Activated CD4-positive, CD25-positive, alpha-beta regulatory T cell treated with anti-CD3 and anti-CD28 coated beads, Interleukin-2, amount 50 U/mL, for 72 hours (primary cell): ENCODE data around the gene SPATA13.
"Not testable (repeated sequence)": the region's sequence is repeated elsewhere in the genome, so short reads cannot be mapped to it uniquely, and the experiment has no call there.

Source experiments
- DNase-seq: peaks from one replicate; pipeline ENCODE4 v3.0.0; 2021

The SPATA13 gene

DNA sequence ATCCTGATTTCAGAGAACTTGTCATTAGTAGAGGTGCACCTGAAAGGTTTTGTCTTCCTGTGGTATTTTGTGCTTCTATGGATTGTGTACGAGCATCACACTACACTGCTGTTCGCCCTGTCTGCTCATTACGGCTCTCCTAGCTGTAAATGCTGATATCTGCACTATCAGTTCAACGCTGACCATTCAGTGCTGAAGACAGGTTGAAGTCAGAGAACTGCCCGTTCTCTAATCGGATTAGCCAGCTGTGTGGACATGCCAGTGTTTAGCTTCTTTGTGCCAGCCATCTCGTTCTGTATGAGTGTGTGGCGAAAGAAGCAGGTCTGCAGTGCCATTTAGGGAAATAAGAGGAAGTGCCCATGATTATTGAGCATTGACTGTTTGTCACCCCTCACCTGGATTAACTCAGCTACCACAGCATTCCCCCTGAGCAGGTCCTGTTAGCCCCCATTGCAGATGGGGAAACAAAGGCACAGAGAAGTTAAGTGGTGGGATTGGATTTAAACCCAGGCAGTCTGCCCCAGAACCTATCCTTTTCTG, 127.3 kb downstream of the SPATA13 start:
- no peak for DNase-seq

DNA sequence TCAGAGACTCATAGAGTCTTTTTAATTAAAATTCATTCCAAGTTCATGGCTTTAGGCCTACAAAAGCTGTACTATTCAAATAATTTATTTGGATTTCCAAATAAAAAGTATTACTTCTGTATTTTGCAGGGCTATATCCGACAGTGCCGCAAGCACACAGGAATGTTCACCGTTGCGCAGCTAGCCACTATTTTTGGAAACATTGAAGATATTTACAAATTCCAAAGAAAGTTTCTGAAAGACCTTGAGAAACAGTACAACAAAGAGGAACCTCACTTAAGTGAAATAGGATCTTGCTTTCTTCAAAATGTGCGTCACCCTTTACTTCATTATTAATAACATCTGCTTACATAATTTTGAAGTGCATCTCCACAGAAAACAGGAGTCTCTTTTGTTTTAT, 128.3 kb downstream of the SPATA13 start:
- DNase-seq = no peak

DNA sequence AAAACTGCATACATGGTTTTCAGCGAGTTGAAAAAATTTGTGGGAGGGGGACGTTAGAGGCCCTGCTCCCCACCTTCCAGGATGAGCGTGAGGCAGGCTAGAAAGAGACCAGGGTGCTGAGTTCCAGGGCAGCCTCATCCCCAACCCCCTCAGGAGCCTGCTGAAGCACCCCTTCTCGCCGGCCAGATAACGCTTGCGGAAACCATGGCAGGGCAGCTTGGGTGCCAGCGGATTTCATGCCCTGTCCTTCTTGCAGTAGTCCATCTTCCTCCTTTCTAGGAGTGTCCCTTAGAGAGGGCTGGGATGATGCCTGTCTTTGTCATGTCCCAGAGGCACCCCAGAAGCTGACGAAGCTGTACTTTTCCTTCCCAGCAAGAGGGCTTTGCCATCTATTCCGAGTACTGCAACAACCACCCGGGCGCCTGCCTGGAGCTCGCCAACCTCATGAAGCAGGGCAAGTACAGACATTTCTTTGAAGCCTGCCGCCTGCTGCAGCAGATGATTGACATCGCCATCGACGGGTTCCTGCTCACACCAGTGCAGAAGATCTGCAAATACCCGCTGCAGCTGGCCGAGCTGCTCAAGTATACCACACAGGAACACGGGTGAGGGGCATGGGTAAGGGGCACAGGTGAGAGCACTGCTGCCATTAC, 129.9 kb downstream of the SPATA13 start:
- no peak for DNase-seq

DNA sequence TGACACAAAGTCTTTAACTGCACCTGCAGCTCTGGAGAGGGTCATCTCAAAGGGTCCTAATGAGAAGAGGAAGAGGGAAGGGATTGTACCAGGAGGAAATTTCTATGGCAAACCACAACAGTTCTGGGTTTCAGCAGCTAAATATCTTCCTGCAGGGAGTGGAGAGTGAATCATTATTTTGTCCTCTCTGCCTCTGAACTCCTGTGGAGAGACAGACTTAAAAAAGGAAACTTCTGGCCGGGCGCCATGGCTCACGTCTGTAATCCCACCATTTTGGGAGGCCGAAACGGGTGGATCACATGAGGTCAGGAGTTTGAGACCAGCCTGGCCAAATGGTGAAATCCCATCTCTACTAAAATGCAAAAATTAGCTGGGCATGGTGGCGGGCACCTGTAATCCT, 132.0 kb downstream of the SPATA13 start:
- no peak for DNase-seq

DNA sequence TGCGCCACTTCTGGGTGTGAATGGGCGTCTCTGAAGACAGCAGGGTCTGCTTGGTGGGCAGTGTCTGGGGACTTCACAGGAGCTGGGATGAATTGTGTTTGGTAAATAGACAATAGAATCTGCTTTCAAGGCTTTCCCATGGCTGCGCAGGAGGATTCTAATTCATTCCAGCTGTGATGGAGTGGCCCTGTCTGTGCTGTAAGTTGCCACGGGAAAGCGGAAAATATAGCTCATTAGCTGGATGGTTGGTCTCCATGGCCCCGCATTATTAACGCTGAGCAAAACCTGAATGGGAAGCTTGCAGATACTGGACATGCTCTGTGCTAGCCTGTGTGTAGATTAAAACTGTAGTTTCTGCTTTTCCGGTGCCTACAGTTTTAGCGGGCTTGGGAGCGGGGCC, 133.2 kb downstream of the SPATA13 start:
- no peak for DNase-seq

DNA sequence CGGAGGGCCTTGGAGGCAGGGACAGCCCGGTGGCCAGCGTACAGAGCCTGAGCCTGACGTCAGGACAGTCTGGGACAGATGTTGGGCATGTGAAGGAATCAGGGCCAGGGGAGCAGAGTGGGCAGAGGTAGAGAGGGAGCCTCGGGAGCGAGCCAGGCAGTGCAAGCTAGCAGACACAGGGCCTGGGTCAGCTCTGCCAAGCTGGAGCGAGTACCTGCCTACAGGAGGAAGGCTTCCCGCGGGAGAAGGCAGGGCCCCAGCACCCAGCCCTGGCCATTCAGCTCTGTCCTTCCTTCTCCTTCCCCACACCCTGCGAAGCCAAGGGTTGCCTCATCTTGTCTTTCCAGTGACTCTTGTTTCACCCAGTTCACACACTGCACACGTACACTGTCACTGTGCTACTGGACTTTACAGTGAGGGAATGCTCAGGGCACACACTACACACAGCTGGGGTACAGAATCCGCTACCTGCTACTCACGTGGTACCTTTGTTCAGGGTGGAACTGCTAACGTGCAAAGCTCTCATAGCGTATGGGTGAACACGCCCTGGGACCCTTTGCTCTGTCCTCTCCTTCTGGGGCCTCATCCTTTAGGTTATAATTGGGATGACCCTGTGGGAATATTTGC, 139.1 kb downstream of the SPATA13 start:
- no peak for DNase-seq

DNA sequence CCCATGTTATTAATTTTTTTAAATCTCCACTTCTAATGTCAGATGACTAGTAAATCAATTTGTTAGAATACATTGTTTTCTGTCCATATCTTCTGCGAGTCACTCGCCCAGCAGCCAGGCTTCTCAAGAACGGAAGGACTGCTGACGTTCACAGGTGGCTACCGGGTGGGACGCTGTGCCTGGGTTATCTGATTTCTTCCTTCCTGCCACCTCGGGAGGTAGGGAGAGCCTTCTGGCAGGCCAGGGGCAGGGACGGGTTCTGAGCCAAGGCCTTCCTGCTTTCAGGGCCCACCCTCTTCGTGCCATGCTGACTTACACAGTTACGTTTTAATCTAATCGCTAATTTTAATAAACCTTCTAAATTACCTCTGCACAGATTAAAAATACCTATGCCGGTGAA, 140.9 kb downstream of the SPATA13 start:
- DNase-seq = no peak

DNA sequence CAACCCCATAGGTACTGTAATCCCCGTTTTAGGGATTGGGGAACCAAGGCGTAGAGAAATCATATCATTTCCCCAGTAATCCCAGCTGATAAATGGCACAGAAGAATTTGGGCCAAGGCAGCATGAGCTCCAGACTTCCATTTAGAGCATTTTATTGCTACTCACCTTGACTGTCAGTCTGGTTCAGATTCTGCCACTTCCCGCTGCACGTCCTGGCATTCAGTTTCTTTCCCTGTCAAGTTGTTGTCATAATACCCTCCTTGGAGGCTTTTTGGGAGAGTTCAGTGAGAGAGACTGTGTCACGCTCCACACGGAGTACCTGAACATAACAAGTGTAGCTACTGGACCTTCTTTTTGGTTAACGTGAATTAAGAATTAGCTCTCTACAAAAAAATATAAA, 141.4 kb downstream of the SPATA13 start:
- DNase-seq = no peak

DNA sequence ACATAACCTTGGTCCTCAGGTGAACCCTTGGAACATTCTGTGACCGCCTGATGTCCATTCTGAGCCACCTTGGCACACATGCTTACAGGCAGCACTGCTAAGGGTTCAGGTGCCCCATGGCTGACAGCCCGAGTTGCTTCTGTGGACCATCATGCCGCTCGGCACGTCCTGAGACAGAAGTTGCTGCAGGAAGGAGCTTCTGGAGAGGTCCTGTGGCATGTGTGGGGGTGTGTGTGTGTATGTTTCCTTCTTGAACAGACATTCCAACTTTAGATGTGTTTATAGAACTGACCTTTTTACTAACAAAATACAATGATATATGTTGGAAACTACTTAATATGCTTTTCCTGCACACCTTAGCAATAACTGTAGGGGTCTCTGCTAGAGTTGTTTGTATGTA, 144.1 kb downstream of the SPATA13 start:
- DNase-seq = no peak

DNA sequence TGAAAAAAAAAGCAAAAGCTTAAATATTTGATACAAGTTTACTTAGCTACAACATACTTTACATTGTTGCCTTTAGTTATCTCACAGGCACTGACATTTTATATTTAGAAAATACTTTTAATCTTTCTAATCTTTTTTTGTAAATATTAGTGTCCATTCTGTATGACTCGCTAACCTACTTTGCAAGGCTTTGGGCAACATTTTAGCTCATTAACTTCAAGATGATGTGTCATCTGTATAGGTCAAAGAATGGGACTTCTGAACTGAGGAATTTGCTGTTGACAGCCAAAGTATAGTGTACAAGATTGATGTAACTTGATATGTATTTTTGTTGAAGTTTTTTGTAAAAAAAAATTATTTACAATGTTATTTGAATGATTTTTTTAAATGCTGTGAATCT, 146.1 kb downstream of the SPATA13 start:
- no peak for DNase-seq

DNA sequence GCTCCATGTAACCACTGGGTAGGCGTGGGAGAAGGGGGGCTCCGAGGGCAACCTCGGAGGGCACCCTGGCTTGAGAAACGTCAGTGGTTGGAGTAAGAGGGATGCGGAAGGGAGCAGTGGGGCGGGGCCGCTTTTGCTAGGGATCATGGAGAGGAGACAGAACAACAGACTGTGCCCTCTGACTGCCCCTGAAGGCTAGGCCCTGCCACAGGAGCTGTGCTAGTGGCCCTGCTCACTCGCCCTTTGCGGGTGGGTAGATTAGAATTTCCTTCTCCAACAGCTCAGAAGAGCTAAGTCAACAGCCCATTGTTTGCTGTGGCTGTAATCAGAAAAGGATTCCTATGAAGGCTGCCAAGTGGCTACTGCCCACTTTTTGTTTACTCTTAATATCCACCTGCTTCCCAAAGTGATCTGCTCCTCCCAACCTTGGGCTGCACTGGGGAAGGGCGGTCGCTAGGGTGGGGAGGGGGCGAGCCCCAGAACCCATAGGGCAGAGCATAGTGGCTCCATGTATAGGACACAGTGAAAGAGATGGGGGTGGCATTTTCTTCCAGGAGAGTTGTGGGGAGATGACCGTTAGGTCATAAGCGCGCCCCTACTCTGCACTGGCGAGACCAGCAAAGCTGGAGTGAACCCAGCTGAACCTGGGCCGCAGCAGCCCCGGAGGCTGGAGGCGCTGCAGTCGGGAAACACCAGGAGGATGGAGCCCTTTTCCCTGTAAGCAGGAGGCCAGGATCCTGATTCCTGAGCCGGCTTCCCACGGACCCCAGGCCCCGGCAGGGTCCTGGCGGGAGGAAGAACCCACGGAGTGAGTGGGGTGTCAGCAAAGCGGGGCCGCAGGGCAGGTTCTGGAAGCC, 146.9 kb downstream of the SPATA13 start:
- no peak for DNase-seq

DNA sequence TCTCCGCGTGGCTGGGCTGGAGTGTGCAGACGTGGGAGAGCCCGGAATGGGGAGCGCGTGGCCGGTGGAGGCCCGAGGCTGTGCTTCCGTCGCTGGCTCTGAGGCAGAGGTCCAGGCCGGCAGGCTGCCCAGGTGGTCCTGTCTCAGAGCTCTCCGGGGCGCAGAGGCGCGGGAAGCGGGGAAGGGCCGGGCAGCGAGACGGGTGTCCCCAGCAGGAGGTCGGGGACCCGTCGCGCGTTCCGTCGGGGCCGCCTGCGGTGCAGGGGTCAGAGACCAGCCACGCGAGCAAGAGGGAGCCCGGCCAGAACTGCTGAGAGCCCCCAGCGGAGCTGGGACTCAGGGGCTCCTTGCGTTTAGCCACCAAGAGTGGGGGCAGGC, 147.5 kb downstream of the SPATA13 start:
- no peak for DNase-seq

DNA sequence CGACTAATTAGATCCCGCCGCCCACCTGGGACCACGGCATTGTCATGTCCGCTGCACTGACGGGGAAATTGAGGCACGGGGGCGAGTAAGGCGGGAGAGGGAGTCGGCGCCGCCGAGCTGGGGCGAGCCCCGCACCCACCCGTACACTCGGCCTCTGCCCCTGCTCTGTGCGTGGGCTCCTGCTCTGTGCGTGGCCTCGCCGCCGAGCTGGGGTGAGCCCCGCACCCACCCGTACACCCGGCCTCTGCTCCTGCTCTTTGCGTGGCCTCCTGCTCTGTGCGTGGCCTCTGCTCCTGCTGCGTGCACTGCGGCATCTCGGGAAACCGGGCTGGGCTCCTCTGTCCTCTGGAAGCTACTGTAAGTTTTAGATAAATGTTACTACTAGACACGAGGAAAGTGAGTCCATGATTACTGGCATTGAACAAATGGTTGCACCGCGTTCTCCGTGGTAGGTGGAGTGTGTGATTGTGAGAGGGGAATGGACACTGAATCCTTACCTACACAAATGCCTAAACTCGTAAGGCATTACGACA, 148.0 kb downstream of the SPATA13 start:
- no peak for DNase-seq

DNA sequence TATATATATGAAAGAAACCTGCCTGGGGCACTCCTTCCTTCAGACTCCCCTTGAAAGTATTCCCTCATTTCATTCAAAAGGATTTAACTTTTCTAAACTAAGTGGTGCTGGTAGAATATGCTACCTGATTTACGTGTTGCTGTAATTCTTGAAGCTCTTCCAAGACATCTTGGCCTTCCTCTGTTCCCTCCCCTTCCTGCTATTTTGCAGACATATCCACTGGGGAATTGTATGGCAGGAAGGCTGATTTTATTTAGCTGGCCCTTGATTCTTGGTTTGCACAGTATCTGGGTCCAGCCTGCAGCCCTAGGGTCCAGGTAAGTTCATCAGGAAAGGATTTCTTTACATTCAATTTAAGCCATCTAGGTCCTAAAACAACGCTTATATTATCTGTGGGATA, 148.8 kb downstream of the SPATA13 start, which contains the start of gene C1QTNF9:
C1QTNF9 (plus strand) TSS at position 281 of the 400 bp plus-strand sequence. CDS start 6,424 bp downstream, outside the sequence.
- DNase-seq = not testable (repeated sequence)

DNA sequence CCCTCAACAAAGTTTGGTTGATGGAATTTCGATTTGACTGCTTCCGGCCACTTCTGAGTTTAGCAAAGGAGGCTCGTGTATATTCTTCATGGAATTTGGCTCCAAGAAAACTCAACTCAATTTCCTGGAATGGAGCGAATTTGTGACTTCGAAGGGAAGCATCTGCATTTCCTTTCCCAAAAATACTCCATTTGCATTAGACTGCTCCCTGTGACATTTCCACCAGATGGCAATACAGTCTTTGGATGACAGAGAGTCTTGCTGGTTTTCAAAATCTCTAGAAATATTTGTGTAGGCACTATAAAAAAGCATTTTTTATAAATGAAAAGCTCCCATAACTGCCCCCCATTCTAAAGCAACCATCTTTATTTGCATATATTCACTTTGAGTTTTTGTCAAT, 152.9 kb downstream of the SPATA13 start:
- DNase-seq = no peak

DNA sequence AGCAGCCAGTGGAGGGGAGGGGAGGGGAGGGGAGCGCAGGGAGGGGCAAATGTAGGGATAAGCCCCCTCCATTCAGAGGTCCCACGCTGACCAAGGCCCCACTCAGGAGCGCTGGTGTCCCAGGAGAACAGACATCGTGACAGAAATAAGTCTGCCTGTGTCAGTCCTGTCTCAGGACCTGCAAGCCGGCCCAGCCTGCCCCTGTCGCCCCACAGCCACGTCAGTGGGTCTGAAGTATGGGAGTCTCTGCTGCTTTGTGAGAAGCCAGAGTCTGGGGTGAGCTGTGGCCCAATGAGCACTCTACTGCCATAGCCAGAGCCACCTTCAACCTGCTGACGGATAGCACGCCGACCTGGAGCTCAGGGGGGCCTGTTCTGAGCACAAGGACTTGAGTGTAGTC, 157.3 kb downstream of the SPATA13 start:
- DNase-seq = not testable (repeated sequence)

DNA sequence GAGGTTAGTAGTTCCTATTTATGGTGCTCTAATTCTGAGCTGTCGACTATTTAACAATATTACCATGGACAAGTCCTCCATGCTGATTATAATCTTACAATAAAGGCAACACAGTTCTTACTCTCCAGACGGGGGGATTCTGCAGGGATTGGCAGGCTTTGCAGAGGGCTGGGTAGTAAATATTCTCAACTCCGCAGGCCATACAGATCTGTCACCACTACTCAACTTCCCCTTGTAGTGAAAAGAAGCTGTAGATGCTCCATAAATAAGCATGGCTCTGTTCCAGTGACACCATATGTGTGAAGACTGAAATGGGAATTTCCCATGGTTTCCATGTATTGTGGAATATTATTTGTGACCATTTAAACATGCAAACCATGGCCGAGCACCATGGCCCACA, 158.4 kb downstream of the SPATA13 start:
- not testable (repeated sequence) for DNase-seq

DNA sequence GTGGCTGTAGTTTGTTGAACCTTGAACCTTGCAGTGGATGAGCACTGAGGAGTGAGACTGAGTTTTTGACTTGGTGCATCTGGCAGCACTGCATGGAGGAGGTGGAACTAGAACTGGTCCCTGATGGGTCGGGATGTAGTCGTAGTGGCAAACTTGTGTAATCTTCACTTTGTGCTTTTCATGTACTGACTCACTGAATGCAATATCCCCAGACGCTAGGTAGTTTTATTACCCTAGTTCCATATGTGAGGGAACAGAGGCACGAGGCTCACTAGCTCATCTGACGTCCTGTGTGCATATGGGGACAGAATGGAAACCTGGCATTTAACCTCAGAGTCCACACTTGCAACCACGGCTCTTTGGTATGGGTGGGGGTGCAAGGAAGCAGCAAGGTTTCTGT, 159.1 kb downstream of the SPATA13 start:
- DNase-seq = not testable (repeated sequence)

DNA sequence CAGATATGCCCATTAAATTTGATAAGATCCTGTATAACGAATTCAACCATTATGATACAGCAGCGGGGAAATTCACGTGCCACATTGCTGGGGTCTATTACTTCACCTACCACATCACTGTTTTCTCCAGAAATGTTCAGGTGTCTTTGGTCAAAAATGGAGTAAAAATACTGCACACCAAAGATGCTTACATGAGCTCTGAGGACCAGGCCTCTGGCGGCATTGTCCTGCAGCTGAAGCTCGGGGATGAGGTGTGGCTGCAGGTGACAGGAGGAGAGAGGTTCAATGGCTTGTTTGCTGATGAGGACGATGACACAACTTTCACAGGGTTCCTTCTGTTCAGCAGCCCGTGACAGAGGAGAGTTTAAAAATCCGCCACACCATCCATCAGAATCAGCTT, 160.9 kb downstream of the SPATA13 start:
- not testable (repeated sequence) for DNase-seq

DNA sequence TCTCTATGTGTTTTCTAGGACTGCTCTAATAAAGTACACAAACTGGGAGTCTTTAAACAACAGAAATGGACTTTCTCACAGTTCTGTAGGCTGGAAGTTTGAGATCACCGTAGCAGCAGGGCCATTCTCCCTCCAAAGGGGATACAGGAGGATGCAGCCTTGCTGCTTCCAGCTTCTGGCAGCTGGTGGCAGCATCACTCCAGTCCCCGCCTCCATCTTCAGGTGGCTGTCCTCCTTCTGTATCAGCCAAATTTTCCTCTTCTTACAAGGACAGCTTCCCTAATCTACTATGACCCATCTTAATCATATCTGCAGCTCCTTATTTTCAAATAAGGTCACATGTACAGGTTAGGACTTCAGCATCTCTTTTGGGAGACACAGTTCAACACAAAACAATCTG, 161.9 kb downstream of the SPATA13 start:
- DNase-seq = not testable (repeated sequence)

DNA sequence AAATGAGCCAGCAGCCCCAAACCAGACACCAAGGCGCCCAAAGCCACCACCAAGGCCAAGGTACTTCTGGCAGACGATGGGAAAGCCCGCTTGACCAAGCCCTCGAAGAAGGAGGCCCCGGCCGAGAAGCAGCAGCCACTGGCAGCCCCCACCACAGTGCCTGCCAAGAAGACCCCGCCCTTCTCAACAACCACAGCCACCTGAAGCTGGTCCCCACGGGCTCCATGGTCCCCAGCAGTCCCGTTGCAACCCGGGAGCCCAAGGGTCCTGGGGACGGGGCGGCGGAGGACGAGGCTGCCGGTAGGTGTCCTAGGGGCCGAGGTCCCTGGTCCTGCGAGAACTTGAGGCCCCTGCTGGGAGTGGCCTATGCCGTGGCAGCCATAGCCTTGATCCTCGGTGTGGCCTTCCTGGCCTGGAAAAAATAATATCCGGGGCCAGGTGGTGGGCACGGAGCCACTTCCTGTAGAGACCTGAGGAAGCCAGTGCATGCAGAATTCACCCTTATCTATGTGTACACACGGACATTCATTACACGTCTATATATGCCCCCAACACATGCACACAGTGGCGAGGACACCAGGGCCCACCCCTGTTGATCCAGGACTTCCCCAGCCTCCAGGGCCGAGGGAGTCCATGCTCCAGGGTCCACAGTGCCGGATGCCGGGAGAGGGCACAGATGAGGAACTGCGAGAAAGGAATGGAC, 162.7 kb downstream of the SPATA13 start:
- DNase-seq = no peak

DNA sequence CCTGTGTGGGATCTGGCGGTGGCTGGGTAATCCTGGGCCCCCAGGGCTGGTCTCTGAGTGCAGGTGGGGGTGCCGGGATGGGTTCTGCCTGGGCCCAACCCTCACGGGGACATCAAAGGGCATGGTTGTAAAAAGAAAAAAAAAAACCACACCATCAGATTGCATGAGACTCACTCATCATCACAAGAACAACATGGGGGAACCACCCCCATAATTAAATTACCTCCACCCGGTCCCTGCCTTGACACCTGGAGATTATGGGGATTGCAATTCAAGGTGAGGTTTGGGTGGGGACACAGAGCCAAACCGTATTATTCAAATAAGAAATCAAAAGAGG, 163.2 kb downstream of the SPATA13 start:
- DNase-seq = no peak

DNA sequence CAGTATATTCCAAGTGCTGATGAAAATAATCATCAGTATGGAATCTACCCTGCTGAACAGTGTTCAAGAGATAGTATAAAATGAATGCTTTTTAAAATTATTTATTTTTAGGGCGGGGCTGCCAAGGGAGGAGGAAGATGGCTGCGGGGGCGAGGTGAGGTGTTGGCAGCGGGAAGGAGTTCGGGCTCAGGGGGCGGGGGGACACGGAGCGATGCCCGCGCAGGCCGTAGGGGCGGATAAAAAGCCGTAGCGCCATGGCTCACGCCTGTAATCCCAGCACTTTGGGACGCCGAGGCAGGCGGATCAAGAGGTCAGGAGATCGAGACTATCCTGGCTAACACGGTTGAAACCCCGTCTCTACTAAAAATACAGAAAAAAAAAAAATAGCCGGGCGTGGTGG, 167.1 kb downstream of the SPATA13 start:
- not testable (repeated sequence) for DNase-seq
